ENCODE results near the gene NOL4L.
"Not testable (repeated sequence)": the region's sequence is repeated elsewhere in the genome, so short reads cannot be mapped to it uniquely, and the experiment has no call there.

Gene NOL4L

DNA sequence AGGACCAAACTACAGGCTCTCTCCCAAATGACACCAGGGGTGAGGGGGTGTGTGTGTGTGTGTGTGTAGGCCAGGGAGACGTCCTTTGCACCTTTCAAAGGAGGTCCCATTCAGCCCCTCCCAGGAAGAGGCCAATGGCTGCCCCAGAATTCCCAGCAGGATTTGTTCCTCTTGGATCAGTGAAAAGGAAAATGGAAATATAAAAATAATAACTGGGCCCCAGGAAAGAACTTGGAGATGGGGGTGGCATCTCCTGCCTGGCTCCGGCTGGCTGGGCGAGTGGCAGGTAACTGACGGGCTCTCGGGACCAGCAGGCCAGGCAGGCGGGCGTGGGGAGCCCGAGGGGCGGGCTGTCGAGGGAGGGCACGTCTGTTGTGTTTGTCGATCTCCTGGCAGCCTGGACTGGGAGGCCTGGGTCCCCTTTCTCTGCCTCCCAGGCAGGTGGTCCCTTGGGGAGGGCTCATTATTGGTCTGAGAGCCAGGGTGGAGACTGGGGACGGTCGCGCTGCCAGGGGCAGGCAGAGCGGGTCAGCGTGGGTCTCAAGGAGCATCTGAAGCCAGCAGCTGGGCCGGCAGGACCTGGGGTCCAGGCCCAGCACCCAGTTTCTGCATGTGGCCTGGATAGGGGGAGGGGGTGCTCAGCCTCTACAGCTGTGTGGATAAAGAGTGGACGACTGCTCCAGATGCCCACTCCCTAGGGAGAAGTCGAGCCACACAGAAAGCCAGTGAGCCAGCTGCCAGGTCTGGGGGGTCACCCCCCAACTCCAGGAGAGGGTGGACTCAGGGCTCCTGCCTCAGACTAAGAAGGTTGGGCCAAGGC, 3.1 kb downstream of the NOL4L start:
- Mint-ChIP-seq H3K36me3 (ENCODE audit: low read depth) (no peaks in the 10 kb centered on the region), H3K4me1 (ENCODE audit: low read depth) (peaks cover 29% of the 10 kb centered on the region), H3K4me3 (peak overlapping the region; percentile 77), H3K9me3 (no peaks in the 10 kb centered on the region), H3K27me3 (ENCODE audit: low read depth) (peaks cover 15% of the 10 kb centered on the region), H3K27ac (peak overlapping the region; percentile 20)
- no peak for DNase-seq (ENCODE audit: low spot score)

DNA sequence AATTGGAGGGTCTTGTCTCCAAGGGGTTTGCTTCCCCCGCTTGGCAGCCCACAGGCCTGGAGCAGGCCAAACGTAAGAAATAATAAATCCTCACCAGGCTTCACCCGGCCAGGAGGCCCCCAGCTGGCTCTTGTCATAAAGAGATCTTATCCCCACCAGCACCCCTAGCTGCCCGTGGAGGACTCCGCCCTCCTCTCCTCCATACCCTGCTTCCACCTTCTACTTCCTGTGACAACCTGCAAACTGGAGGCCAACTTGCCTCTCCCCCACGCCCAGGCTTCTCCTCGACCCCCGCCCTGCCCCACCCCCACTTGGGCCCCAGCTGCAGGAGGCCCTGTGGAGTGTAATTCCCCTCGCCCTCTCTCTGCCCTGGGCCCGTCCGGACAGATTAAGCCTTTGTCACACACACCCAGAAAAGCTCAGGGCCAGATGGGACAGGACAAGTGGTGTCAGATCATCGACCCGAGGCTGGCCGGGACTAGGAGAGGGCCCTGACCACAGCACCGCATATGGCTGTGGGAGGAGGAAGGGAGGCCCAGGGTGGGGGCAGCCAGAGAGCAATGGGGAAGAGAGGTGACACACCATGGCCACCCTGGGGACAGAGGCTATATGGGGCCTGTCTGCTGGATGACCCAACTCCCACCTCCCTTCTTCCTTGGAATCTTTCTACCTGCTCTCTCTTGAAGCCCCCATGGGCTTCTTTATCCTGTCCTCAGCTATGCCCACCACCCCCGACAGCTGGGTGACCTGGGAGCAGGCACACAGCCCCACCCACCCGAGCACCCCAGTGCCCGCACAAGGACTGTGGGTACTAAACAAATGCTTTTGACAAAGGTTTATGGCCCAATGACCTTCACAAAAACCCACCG, 3.9 kb downstream of the NOL4L start:
- peaks cover 7% of the 10 kb centered on the region for H3K27me3 Mint-ChIP-seq (ENCODE audit: low read depth)
- H3K4me3 Mint-ChIP-seq = peak overlapping the region; percentile 77
- DNase-seq (ENCODE audit: low spot score) = no peak
- no peaks in the 10 kb centered on the region for H3K36me3 Mint-ChIP-seq (ENCODE audit: low read depth)
- no peaks in the 10 kb centered on the region for H3K9me3 Mint-ChIP-seq
- peaks cover 29% of the 10 kb centered on the region for H3K4me1 Mint-ChIP-seq (ENCODE audit: low read depth)
- peak overlapping the region; percentile 74 for H3K27ac Mint-ChIP-seq

DNA sequence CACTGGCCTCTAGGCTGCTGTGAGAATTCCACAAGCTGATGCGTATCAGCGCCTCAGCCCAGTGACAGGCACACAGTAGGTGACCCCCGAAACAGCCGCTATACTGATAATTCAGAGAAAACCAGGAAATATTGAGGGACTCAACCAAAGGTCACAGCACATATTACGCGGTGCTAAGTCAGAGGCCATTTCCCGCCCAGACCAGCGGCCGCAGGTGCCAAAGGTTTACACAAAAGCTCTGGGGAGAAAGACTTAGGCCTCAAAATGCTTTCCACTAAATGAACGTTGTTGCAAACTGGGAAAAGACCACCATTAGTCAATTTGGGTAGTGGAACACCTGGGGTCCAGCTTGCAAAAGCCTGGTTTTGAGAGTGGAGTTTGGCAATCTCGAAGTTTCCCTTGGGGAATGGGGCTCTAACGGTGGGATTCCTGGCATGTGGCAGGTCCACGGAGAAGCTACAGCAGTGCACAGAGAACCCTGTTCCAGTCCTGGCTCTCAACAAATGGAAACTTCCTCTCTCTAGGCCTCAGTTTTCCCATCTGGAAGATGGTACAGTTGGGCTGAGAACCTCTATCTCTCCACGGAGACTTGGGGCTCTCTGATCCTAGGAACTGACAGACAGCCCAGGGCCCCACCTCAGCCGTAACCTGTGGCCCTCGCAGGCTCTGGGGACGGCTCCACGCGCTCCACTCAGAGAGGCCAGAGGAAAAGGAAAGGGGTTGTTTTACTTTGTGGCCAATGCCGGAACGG, 4.7 kb downstream of the NOL4L start:
- H3K4me1 Mint-ChIP-seq (ENCODE audit: low read depth) = peaks cover 23% of the 10 kb centered on the region
- no peaks in the 10 kb centered on the region for H3K9me3 Mint-ChIP-seq
- no peak overlapping the region for H3K27ac Mint-ChIP-seq
- no peak for DNase-seq (ENCODE audit: low spot score)
- no peaks in the 10 kb centered on the region for H3K27me3 Mint-ChIP-seq (ENCODE audit: low read depth)
- peak overlapping the region; percentile 77 for H3K4me3 Mint-ChIP-seq
- H3K36me3 Mint-ChIP-seq (ENCODE audit: low read depth) = no peaks in the 10 kb centered on the region

DNA sequence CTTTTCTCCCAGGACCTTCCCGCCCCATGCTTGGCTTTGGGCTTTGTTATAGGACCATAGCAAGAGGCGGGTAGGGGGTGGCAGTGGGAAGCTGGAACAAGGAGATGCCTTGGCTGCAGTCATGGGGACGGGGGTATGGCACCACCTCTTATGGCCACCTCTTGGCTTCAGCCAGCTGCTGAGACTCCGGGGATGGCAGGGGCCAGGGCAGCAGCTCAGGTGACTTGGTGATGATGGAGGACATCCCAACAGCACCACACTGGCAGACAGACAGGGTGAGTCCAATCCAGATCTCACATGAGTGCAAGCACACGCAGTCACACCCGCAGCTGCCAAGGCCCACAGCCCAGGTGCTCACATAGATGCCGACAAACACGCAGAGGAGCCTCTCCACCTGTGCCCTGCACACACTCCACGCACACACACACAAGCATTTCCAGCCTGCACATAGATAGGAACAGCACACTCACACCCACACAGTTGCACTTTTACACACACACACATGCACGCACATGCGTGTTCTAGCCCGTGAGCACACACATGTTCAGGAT, 6.2 kb downstream of the NOL4L start:
- Mint-ChIP-seq H3K27me3 (ENCODE audit: low read depth) (no peaks in the 10 kb centered on the region), H3K4me1 (ENCODE audit: low read depth) (peaks cover 23% of the 10 kb centered on the region), H3K36me3 (ENCODE audit: low read depth) (no peaks in the 10 kb centered on the region), H3K27ac (no peak overlapping the region), H3K9me3 (no peaks in the 10 kb centered on the region), H3K4me3 (no peak overlapping the region)
- DNase-seq (ENCODE audit: low spot score) = no peak

DNA sequence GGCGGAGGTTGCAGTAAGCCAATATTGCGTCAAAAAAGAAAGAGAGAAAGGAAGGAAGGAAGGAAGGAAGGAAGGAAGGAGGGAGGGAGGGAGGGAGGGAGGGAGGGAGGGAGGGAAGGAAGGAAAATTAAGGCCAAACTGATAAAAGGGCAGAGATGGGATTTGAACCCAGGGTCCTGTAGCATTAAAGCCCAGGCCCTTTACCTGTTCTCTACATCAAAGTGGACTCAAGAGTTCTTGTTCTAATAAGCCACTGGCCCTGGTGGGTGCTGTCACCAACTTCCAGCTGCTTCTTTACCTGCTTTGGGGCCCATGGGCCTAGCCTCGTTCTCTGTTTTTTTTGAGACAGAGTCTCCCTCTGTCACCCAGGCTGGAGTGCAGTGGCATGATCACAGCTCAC, 7.1 kb downstream of the NOL4L start:
- not testable (repeated sequence) for H3K27ac Mint-ChIP-seq; H3K36me3 Mint-ChIP-seq (ENCODE audit: low read depth); H3K9me3 Mint-ChIP-seq; H3K27me3 Mint-ChIP-seq (ENCODE audit: low read depth); DNase-seq (ENCODE audit: low spot score); H3K4me3 Mint-ChIP-seq
- H3K4me1 Mint-ChIP-seq (ENCODE audit: low read depth) = peaks cover 23% of the 10 kb centered on the region

DNA sequence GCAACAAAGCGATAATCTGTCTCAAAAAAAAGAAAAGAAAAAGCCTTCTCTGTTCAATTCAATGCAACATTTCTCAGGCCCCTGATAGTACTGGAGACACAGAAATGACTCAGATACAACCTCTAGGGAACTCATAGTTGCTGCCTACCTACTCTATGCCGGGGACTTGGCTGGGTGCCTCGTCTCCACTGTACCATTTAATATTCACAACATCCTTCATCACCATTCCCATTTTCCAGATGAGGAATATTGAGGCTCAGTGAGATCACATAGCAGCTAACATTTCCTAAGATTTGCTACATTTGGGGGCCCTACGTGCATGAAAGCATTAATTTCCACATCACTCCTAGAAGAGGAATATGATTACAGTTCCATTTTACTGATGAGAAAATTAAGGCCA, 7.5 kb downstream of the NOL4L start:
- no peak overlapping the region for H3K27ac Mint-ChIP-seq
- no peaks in the 10 kb centered on the region for H3K36me3 Mint-ChIP-seq (ENCODE audit: low read depth)
- no peak overlapping the region for H3K4me3 Mint-ChIP-seq
- peaks cover 23% of the 10 kb centered on the region for H3K4me1 Mint-ChIP-seq (ENCODE audit: low read depth)
- no peaks in the 10 kb centered on the region for H3K27me3 Mint-ChIP-seq (ENCODE audit: low read depth)
- no peak for DNase-seq (ENCODE audit: low spot score)
- H3K9me3 Mint-ChIP-seq = no peaks in the 10 kb centered on the region

DNA sequence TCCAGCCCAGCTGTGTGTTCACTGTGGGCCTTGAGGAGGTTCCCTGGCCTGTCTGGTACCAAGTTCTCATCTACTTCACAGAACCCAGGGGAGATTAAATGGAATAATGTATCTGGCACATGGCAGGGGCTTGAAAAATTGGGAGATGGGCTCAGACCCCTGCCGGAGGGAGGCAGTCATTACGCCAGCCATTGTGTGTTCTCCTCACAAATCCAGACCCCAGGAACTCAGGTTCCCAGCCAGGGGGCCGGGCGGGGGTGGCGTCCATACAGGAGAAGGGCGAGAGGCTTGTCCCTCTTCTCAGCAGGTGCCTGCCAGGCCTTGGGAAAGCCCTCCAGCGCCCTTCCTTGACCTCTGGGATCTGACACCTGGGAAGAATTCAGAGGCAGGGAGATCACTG, 8.1 kb downstream of the NOL4L start:
- no peak for DNase-seq (ENCODE audit: low spot score)
- H3K4me3 Mint-ChIP-seq = no peak overlapping the region
- H3K4me1 Mint-ChIP-seq (ENCODE audit: low read depth) = peaks cover 21% of the 10 kb centered on the region
- H3K36me3 Mint-ChIP-seq (ENCODE audit: low read depth) = no peaks in the 10 kb centered on the region
- no peaks in the 10 kb centered on the region for H3K27me3 Mint-ChIP-seq (ENCODE audit: low read depth)
- no peaks in the 10 kb centered on the region for H3K9me3 Mint-ChIP-seq
- no peak overlapping the region for H3K27ac Mint-ChIP-seq

DNA sequence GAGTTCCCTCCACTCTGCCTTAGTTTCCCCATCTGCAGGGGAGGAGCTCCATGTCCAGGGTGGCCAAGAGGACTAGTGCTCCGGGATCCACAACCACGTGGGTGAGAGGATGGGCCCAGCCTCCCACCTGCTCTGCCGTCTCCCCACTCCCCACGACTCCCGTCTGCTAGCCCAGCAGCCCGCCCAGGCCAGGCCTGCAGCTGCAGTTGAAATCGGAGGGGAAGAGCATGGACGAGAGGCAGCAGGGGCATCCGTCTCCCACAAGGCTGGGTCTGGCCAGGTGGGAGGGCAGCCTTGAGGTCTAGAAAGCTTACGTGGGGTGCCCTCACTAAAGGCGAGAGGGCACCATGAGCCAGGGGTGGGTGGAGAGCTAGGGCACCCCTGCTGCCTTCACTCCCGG, 8.6 kb downstream of the NOL4L start:
- no peaks in the 10 kb centered on the region for H3K9me3 Mint-ChIP-seq
- H3K27me3 Mint-ChIP-seq (ENCODE audit: low read depth) = no peaks in the 10 kb centered on the region
- H3K4me3 Mint-ChIP-seq = no peak overlapping the region
- no peaks in the 10 kb centered on the region for H3K36me3 Mint-ChIP-seq (ENCODE audit: low read depth)
- H3K4me1 Mint-ChIP-seq (ENCODE audit: low read depth) = peaks cover 18% of the 10 kb centered on the region
- H3K27ac Mint-ChIP-seq = no peak overlapping the region
- no peak for DNase-seq (ENCODE audit: low spot score)

DNA sequence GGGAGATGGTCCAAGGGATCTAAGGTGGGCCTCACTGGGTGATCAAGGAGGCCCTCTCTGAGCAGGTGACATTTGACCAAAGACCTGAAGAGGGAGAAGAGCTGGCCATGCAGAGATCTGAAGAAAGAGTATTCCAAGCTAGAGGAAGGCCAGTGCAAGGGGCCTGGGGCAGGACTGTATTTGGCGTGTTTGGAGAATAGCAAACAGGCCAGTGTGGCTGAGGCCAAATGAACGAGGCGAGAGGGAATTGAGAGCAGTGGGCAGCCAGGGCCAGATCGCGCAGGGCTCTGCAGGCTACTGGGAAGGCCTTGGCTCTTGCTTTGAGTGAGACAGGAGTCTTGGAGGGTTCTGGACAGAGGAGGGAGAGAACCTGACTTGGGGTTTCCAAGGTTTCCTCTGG, 9.3 kb downstream of the NOL4L start:
- no peaks in the 10 kb centered on the region for H3K9me3 Mint-ChIP-seq
- no peaks in the 10 kb centered on the region for H3K36me3 Mint-ChIP-seq (ENCODE audit: low read depth)
- no peak overlapping the region for H3K27ac Mint-ChIP-seq
- no peaks in the 10 kb centered on the region for H3K27me3 Mint-ChIP-seq (ENCODE audit: low read depth)
- peaks cover 11% of the 10 kb centered on the region for H3K4me1 Mint-ChIP-seq (ENCODE audit: low read depth)
- H3K4me3 Mint-ChIP-seq = no peak overlapping the region
- no peak for DNase-seq (ENCODE audit: low spot score)

DNA sequence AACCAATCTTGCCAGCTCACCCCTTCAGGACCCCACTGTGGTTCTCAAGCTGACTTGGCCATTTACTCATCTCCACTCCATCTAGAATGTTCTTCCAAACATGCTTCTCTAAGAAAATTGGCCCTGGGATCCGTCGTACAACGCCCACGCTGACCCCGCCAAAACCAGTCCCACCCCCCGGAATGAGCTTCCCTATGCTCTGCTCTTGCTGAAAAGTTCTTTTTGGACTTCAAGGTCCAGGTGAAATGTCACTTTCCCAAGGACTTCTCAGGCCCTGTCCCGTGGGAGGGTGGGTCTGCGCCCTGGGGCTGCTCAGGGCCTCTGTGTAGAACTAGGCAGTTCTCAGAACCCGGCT, 9.9 kb downstream of the NOL4L start:
- peaks cover 8% of the 10 kb centered on the region for H3K4me1 Mint-ChIP-seq (ENCODE audit: low read depth)
- H3K36me3 Mint-ChIP-seq (ENCODE audit: low read depth) = no peaks in the 10 kb centered on the region
- H3K27ac Mint-ChIP-seq = no peak overlapping the region
- H3K27me3 Mint-ChIP-seq (ENCODE audit: low read depth) = no peaks in the 10 kb centered on the region
- no peak for DNase-seq (ENCODE audit: low spot score)
- H3K4me3 Mint-ChIP-seq = no peak overlapping the region
- H3K9me3 Mint-ChIP-seq = no peaks in the 10 kb centered on the region

DNA sequence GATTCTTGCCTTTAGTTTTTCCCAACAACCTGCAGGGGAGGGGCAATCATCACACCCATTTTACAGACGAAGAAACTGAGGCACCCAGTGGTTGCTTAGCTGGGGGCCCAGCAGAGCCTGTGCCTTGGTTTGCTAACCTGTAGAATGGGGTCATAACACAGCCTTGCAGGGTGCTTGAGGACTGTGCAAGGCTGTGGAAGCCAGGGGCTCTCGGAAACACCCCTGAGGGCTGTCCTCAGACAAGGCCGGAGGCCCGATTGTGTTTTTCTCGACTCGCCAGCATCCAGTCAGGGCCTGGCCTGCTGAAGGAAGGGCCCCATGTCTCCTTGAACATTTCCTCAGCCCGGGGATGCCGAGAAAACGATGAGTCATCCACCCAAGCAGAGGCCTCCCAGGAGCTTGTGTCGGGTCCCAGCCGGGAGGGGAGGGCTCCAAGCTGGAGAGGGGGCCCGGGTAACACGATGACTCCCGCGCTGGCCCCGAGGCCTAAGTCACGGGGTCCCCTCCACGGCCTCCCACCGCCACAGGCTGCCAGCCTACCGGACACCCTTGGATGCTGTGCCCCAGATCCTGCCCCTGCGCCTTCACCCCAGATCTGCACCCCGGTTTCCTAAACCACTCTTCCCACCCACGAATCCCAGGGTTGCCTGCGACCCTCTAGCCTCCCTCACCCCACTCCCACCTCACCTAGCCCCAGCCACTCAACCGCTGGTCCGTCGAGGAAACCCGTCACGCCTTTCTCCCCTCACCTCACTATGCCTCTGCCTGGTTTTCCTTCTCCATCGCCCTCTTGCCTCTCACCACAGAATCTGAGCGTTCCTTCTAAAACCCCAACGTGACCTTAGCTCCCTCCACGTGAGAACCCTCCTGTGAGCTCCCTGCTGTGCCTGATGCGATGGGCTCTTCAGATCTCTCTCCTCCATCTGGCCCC, 10.6 kb downstream of the NOL4L start:
- no peak overlapping the region for H3K4me3 Mint-ChIP-seq
- H3K4me1 Mint-ChIP-seq (ENCODE audit: low read depth) = peaks cover 7% of the 10 kb centered on the region
- H3K36me3 Mint-ChIP-seq (ENCODE audit: low read depth) = no peaks in the 10 kb centered on the region
- H3K27ac Mint-ChIP-seq = no peak overlapping the region
- H3K27me3 Mint-ChIP-seq (ENCODE audit: low read depth) = no peaks in the 10 kb centered on the region
- no peaks in the 10 kb centered on the region for H3K9me3 Mint-ChIP-seq
- DNase-seq (ENCODE audit: low spot score) = peak; percentile 37

DNA sequence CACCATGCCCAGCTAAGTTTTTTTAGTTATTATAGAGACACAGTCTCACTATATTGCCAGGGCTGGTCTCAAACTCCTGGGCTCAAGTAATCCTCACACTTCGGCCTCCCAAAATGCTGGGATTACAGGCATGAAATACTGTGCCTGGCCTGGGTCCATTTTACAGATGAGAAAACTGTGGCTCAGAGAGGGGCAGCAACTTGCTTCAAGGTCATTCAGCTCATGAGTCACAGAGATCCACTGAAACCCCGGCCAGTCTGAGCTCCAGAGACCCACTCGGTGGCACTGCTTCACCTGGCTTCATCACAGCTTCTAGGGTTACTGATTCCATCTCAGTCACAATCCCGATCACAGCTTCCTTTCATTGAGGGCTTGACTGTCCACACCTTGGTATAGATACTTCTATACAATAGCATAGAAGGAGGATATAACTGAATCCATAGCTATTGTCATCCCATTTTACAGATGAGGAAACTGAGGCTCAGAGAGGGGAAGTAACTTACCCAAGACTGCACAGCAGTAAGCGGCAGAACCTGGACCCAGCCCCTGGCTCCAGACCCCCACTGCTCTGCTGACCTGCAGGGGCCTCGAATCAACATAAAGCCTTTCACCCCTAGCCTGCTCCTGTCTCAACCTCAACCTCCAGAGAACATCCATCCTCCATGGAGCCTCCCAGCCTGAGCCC, 11.8 kb downstream of the NOL4L start:
- no peaks in the 10 kb centered on the region for H3K27me3 Mint-ChIP-seq (ENCODE audit: low read depth)
- no peaks in the 10 kb centered on the region for H3K9me3 Mint-ChIP-seq
- H3K4me3 Mint-ChIP-seq = no peak overlapping the region
- no peak overlapping the region for H3K27ac Mint-ChIP-seq
- peaks cover 6% of the 10 kb centered on the region for H3K4me1 Mint-ChIP-seq (ENCODE audit: low read depth)
- DNase-seq (ENCODE audit: low spot score) = no peak
- no peaks in the 10 kb centered on the region for H3K36me3 Mint-ChIP-seq (ENCODE audit: low read depth)
